ENCODE measurements around the gene POU2AF1.

GRCh38 chr11:111397034-111397433 lies 18.0 kb upstream of the POU2AF1 start:
- no peak for TF ChIP-seq CTCF (IDR thresholded peaks at IDR 0.05; ENCODE audit: low read depth, low read length, missing input control)
- no peak for TF ChIP-seq JUND (IDR thresholded peaks at IDR 0.05)
- no peak for TF ChIP-seq YY1 (IDR thresholded peaks at IDR 0.05)
- TF ChIP-seq FOXA1 (IDR thresholded peaks at IDR 0.05) = no peak
- no peak for TF ChIP-seq HNF4A (conservative IDR thresholded peaks at IDR 0.05)
- TF ChIP-seq RXRA (IDR thresholded peaks at IDR 0.05) = no peak
- TF ChIP-seq EGR1 (IDR thresholded peaks at IDR 0.05; ENCODE audit: low read depth in 2 of 2) = no peak
- TF ChIP-seq SP1 (IDR thresholded peaks at IDR 0.05) = no peak
- no peak for TF ChIP-seq REST (IDR thresholded peaks at IDR 0.05)
- TF ChIP-seq ZBTB33 (IDR thresholded peaks at IDR 0.05) = no peak
- TF ChIP-seq GABPA (IDR thresholded peaks at IDR 0.05 in 1 of 2, conservative IDR thresholded peaks at IDR 0.05 in 1 of 2) = no peak

All from liver (tissue), 3 donors.